HG03460 (cell line): ENCODE data around the gene APOLD1.
"Not testable (repeated sequence)": the region's sequence is repeated elsewhere in the genome, so short reads cannot be mapped to it uniquely, and the experiment has no call there.

Experiments used
- ATAC-seq: cut with Tn5 transposase; IDR thresholded peaks from one replicate; pipeline ENCODE4 v1.9.1; 2021; ENCODE audit not compliant: unreplicated experiment

The APOLD1 gene

GRCh38 chr12:12784911-12785814 lies at the start of gene APOLD1:
TSS of gene APOLD1 (plus strand) at chr12:12785659. CDS start at chr12:12785692, 33 bp downstream.
- no peak for ATAC-seq

GRCh38 chr12:12736759-12737676 lies 48.4 kb upstream of the APOLD1 start:
- ATAC-seq, result peak; percentile 84

- ATAC-seq, result not testable (repeated sequence)
These were observed 47.3 kb upstream of the APOLD1 start for GRCh38 chr12:12738152-12738551.

- ATAC-seq, result no peak
These were observed 43.8 kb upstream of the APOLD1 start for GRCh38 chr12:12741660-12742059.

GRCh38 chr12:12744546-12745305 lies 40.7 kb upstream of the APOLD1 start:
- ATAC-seq, result no peak

GRCh38 chr12:12745576-12746211 lies 39.8 kb upstream of the APOLD1 start:
- ATAC-seq, result no peak

GRCh38 chr12:12747278-12747677 lies 38.2 kb upstream of the APOLD1 start:
- no peak for ATAC-seq

- ATAC-seq, result no peak
These were observed 37.4 kb upstream of the APOLD1 start for GRCh38 chr12:12748044-12748443.

- no peak for ATAC-seq
These were observed 36.0 kb upstream of the APOLD1 start for GRCh38 chr12:12749433-12749832.

GRCh38 chr12:12755923-12756322 lies 29.5 kb upstream of the APOLD1 start:
- ATAC-seq, result no peak

GRCh38 chr12:12757121-12757520 lies 28.3 kb upstream of the APOLD1 start:
- no peak for ATAC-seq

- ATAC-seq, result no peak
These were observed 26.1 kb upstream of the APOLD1 start for GRCh38 chr12:12759234-12759915.

GRCh38 chr12:12764824-12765223 lies 20.6 kb upstream of the APOLD1 start:
- no peak for ATAC-seq

- ATAC-seq, result no peak
These were observed 15.2 kb upstream of the APOLD1 start for GRCh38 chr12:12770262-12770661.

GRCh38 chr12:12774791-12775190 lies 10.7 kb upstream of the APOLD1 start:
- no peak for ATAC-seq

- no peak for ATAC-seq
These were observed 9.2 kb upstream of the APOLD1 start for GRCh38 chr12:12776261-12776660.

GRCh38 chr12:12777092-12777491 lies 8.4 kb upstream of the APOLD1 start:
- no peak for ATAC-seq

GRCh38 chr12:12779007-12779406 lies 6.5 kb upstream of the APOLD1 start:
- ATAC-seq, result no peak

GRCh38 chr12:12779529-12779928 lies 5.9 kb upstream of the APOLD1 start:
- no peak for ATAC-seq

GRCh38 chr12:12784116-12784515 lies 1.3 kb upstream of the APOLD1 start:
- no peak for ATAC-seq
